Panc1 (cell line): ENCODE measurements around the gene HAND1.

Source experiments
- CTCF ChIP-seq: fragments of 450-650 bp; IDR thresholded peaks from 2 replicates; pipeline ENCODE4 v1.5.1; 2017; ENCODE audit warnings: mild to moderate bottlenecking
- POLR2AphosphoS5 ChIP-seq: IDR thresholded peaks from 2 replicates; pipeline ENCODE4 v1.6.1; 2012; ENCODE audit warnings: mild to moderate bottlenecking, low read depth, low read length, moderate library complexity
- REST ChIP-seq, 2 experiments: IDR thresholded peaks; 2 replicates each; pipeline ENCODE4 v1.6.1; 2011 to 2012; ENCODE audit warnings: low read depth in 2 of 2, control low read depth in 1 of 2, low read length in 1 of 2, mild to moderate bottlenecking in 1 of 2, moderate library complexity in 1 of 2; ENCODE audit not compliant: insufficient read depth in 1 of 2
- TCF7L2 ChIP-seq: IDR thresholded peaks from 2 replicates; pipeline ENCODE4 v1.6.1; 2011; ENCODE audit warnings: mild to moderate bottlenecking, low read depth, low read length, inconsistent platforms

GRCh38 chr5:154456540-154456939 is 21.5 kb downstream of the HAND1 start:
- TF ChIP-seq REST (IDR thresholded peaks at IDR 0.05; ENCODE audit: insufficient read depth in 1 of 2, low read depth in 2 of 2, low read length in 1 of 2), result no peak
- no peak for TF ChIP-seq CTCF
- no peak for TF ChIP-seq TCF7L2
- no peak for TF ChIP-seq POLR2AphosphoS5
